ENCODE data around the gene TFDP1. TPM values are rescaled to one million over a fixed set of nuclear protein-coding genes. Genes with fewer than 3 reads are reported as not detected.
A peak's percentile ranks its signal among the peaks of the same experiment; 100 is the strongest.

Gene TFDP1, protein sequence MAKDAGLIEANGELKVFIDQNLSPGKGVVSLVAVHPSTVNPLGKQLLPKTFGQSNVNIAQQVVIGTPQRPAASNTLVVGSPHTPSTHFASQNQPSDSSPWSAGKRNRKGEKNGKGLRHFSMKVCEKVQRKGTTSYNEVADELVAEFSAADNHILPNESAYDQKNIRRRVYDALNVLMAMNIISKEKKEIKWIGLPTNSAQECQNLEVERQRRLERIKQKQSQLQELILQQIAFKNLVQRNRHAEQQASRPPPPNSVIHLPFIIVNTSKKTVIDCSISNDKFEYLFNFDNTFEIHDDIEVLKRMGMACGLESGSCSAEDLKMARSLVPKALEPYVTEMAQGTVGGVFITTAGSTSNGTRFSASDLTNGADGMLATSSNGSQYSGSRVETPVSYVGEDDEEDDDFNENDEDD
- total RNA-seq (10 to 100 TPM; 10.3 to 24.7 (median 17.9) TPM), polyA plus RNA-seq (10 to 100 TPM; 10.9 to 22.3 TPM)

DNA sequence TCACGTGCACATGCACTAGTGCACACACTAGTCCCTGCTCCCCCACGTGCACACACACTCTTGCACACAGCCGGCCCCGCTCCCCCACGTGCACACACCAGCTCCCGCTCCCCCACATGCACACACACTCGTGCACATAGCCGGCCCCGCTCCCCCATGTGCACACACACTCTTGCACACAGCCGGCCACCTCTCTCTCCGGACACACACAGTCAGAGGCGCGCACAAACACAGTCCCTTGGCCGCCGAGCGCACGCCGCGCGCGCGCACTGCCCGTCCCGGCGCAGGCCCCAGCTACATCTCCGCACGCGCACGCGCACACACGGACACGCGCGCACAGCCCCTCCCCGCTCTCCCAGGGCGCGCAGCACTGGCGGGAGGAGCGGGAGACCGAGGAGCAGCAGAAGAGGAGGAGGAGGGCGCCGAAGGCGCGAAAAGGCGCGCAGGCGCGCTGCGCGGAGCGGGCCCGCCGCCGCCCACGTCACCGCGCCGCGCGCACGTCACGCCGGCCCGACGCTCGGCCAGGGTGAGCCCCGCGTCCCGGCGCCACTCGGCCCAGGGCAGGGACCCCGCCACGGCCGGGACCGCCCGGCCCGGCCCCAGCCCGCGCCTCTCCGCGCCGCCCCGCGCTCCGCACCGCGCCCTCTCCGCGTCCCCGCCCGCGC, at the start of gene TFDP1:
Gene TFDP1 (plus strand): TSS at position 549 of the 665 bp plus-strand sequence. CDS start 1,085 bp downstream, outside the sequence.
- intact Hi-C loops (cut with DNase I), result no loop called here
- H3K4me1 ChIP-seq, result no peaks in the 10 kb centered on the region
- H3K27me3 ChIP-seq, result no peaks in the 10 kb centered on the region
- 3 to 11% methylated on average over 23 to 92 of the region's 92 CpGs for WGBS, 2 donors
- H3K4me3 ChIP-seq, result peak within 1 kb of the TSS; percentile 15 to 68 (median 56)
- FAIRE-seq, result no peak
- H3K36me3 ChIP-seq, result no peaks in the 10 kb centered on the region
- peak; percentile 56 to 88 (median 66) for DNase-seq
- H3K27ac ChIP-seq, result no peak within 1 kb of the TSS
- H3K9me3 ChIP-seq, result no peaks in the 10 kb centered on the region
- TF ChIP-seq CTCF (IDR thresholded peaks at IDR 0.05), result no peak
- ATAC-seq, result peak; percentile 85 to 94 (median 88)

- peaks cover 0 to 14% (median 2%) of the 10 kb centered on the region in 3 donors for H3K36me3 ChIP-seq
- 93 to 94% methylated on average over 13 of the region's 13 CpGs for WGBS, 2 donors
- intact Hi-C loops (cut with DNase I), result no loop called here
These were observed 49.2 kb upstream of the TFDP1 start for GRCh38 chr13:113535381-113535781.

GRCh38 chr13:113536461-113537110, 48.0 kb upstream of the TFDP1 start:
- 92 to 94% methylated on average over 18 of the region's 18 CpGs for WGBS, 2 donors
- no peak for TF ChIP-seq CTCF (IDR thresholded peaks at IDR 0.05)
- no peaks in the 10 kb centered on the region for H3K9me3 ChIP-seq
- no peaks in the 10 kb centered on the region for H3K4me1 ChIP-seq
- DNase-seq (no peak), FAIRE-seq (no peak), ATAC-seq (no peak)
- no peak overlapping the region for H3K4me3 ChIP-seq
- H3K27ac ChIP-seq, result no peak overlapping the region
- H3K36me3 ChIP-seq, result peaks cover 0 to 9% (median 2%) of the 10 kb centered on the region in 3 donors
- intact Hi-C loops (cut with DNase I), result no loop called here
- H3K27me3 ChIP-seq, result no peaks in the 10 kb centered on the region

More at GRCh38 chr13:113535381-113535781, 49.2 kb upstream of the TFDP1 start:
- Histone ChIP-seq H3K27me3 (no peaks in the 10 kb centered on the region), H3K4me1 (no peaks in the 10 kb centered on the region), H3K9me3 (no peaks in the 10 kb centered on the region), H3K27ac (no peak overlapping the region), H3K4me3 (no peak overlapping the region)
- no peak for ATAC-seq
- TF ChIP-seq CTCF (IDR thresholded peaks at IDR 0.05), result no peak
- FAIRE-seq, result no peak
- no peak for DNase-seq

GRCh38 chr13:113537205-113537604, 47.3 kb upstream of the TFDP1 start:
- Histone ChIP-seq H3K36me3 (peaks cover 0 to 4% (median 2%) of the 10 kb centered on the region in 3 donors), H3K27ac (no peak overlapping the region), H3K4me1 (no peaks in the 10 kb centered on the region), H3K4me3 (no peak overlapping the region), H3K27me3 (no peaks in the 10 kb centered on the region), H3K9me3 (no peaks in the 10 kb centered on the region)
- no peak for TF ChIP-seq CTCF (IDR thresholded peaks at IDR 0.05)
- intact Hi-C loops (cut with DNase I), result no loop called here
- no peak for ATAC-seq
- FAIRE-seq, result no peak
- 94 to 98% methylated on average over 19 of the region's 19 CpGs for WGBS, 2 donors
- no peak for DNase-seq
